K562 treated with DMSO at 1 percent for 48 hours (cell line): ENCODE data around the gene MARCO. TPM values are rescaled to one million over a fixed set of nuclear protein-coding genes. Genes with fewer than 3 reads are reported as not detected.

Experiments
- total RNA-seq: library from RNA; unstranded; fragments of 300-600 nt; gene quantifications from 2 replicates; pipeline ENCODE4 v1.2.3, GENCODE V29; 2022; ENCODE audit warnings: low replicate concordance; ENCODE audit errors: extremely low read depth

MARCO gene, protein sequence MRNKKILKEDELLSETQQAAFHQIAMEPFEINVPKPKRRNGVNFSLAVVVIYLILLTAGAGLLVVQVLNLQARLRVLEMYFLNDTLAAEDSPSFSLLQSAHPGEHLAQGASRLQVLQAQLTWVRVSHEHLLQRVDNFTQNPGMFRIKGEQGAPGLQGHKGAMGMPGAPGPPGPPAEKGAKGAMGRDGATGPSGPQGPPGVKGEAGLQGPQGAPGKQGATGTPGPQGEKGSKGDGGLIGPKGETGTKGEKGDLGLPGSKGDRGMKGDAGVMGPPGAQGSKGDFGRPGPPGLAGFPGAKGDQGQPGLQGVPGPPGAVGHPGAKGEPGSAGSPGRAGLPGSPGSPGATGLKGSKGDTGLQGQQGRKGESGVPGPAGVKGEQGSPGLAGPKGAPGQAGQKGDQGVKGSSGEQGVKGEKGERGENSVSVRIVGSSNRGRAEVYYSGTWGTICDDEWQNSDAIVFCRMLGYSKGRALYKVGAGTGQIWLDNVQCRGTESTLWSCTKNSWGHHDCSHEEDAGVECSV
- total RNA-seq: not detected in 2 replicates

DNA sequence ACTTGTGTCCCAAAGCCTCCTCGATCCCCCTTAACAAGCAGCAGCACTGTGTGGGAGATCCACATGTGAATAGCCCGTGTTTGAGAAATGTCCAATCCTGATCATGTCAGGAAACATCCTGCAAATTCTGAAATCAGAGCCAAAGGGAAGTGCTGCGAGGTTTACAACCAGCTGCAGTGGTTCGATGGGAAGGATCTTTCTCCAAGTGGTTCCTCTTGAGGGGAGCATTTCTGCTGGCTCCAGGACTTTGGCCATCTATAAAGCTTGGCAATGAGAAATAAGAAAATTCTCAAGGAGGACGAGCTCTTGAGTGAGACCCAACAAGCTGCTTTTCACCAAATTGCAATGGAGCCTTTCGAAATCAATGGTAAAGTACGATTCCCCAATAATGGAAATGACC is at the start of gene MARCO:
TSS of gene MARCO (plus strand) at position 164 of the 400 bp plus-strand sequence. CDS start at position 271, 107 bp downstream.

Other genes starting within 250 kb of the MARCO start
- gene EN1, start 94.5 kb upstream of the MARCO start, total RNA-seq: not detected in 2 replicates
- gene C1QL2, start 216.6 kb downstream of the MARCO start, total RNA-seq: not detected in 2 replicates